Activated CD4-positive, alpha-beta memory T cell treated with anti-CD3 and anti-CD28 coated beads, Interleukin-2, amount 10 ng/mL, durations not matched to agents 7 days and 5 days (primary cell): ENCODE results near the gene YBEY. TPM values are rescaled to one million over a fixed set of nuclear protein-coding genes. Genes with fewer than 3 reads are reported as not detected.
A peak's percentile ranks its signal among the peaks of the same experiment; 100 is the strongest.
"Not testable (repeated sequence)": the region's sequence is repeated elsewhere in the genome, so short reads cannot be mapped to it uniquely, and the experiment has no call there.

Experiments
- CTCF ChIA-PET: fragments of 350-600 bp; sonication (Branson Sonifier 250); formaldehyde crosslinking; loops from one replicate; lab custom pipeline; 2021; ENCODE audit warnings: antibody characterized with exemption, inconsistent platforms; lab: Charles Lee
- POLR2A ChIA-PET: fragments of 350-600 bp; sonication (Branson Sonifier 250); formaldehyde crosslinking; loops from one replicate; lab custom pipeline; 2021; ENCODE audit warnings: antibody characterized with exemption; lab: Charles Lee
- DNase-seq: peaks from one replicate; pipeline ENCODE4 v3.0.0-alpha.2; 2020
- H3K27ac Mint-ChIP-seq: one replicate; pipeline ENCODE4 v1.8.0; 2021; ENCODE audit warnings: mild to moderate bottlenecking, mixed read lengths
- H3K27me3 Mint-ChIP-seq: one replicate; pipeline ENCODE4 v1.8.0; 2021; ENCODE audit warnings: mixed read lengths
- H3K36me3 Mint-ChIP-seq: one replicate; pipeline ENCODE4 v1.8.0; 2021; ENCODE audit warnings: low read depth, mixed read lengths
- H3K4me1 Mint-ChIP-seq: one replicate; pipeline ENCODE4 v1.8.0; 2021; ENCODE audit warnings: mixed read lengths
- H3K4me3 Mint-ChIP-seq: one replicate; pipeline ENCODE4 v1.8.0; 2021; ENCODE audit warnings: mild to moderate bottlenecking, mixed read lengths
- H3K9me3 Mint-ChIP-seq: one replicate; pipeline ENCODE4 v1.8.0; 2021; ENCODE audit warnings: mixed read lengths
- total RNA-seq, 2 experiments: library from RNA; stranded (reverse); gene quantifications; one replicate each; pipeline ENCODE4 v1.2.3, GENCODE V29; 2021

YBEY gene
- total RNA-seq, result 10 to 100 TPM; 10.8 to 12.1 TPM

GRCh38 chr21:46285761-46286647 is at the start of gene YBEY:
Gene YBEY (plus strand): TSS chr21:46286342. CDS start chr21:46286914, 572 bp downstream.
- ChIA-PET CTCF (interaction anchor here (0.7 to 2.4 kb wide), 6 partner anchors 32 to 312 kb away, joined by 3 to 13 read pairs (median 5); a partner anchor contains a TSS), POLR2A (interaction anchor here (1.0 to 3.3 kb wide), 12 partner anchors 11 to 210 kb away, joined by 3 to 37 read pairs (median 5); partner anchors contain the start of gene C21orf58)
- peaks cover 61% of the 10 kb centered on the region for H3K4me1 Mint-ChIP-seq
- H3K9me3 Mint-ChIP-seq, result no peaks in the 10 kb centered on the region
- peaks cover 50% of the 10 kb centered on the region for H3K36me3 Mint-ChIP-seq
- H3K27ac Mint-ChIP-seq, result peak within 1 kb of the TSS; percentile 96
- DNase-seq, result peak; percentile 91
- H3K4me3 Mint-ChIP-seq, result peak within 1 kb of the TSS; percentile 97
- H3K27me3 Mint-ChIP-seq, result no peaks in the 10 kb centered on the region

GRCh38 chr21:46237474-46237873 is 48.7 kb upstream of the YBEY start:
- no peak overlapping the region for H3K4me3 Mint-ChIP-seq
- H3K9me3 Mint-ChIP-seq, result no peaks in the 10 kb centered on the region
- no peak for DNase-seq
- H3K36me3 Mint-ChIP-seq, result peaks cover 77% of the 10 kb centered on the region
- POLR2A ChIA-PET, result no interaction called here
- CTCF ChIA-PET, result interaction anchor here (1.1 kb wide), 1 partner anchor 16 kb away, joined by 3 read pairs; no protein-coding TSS in a partner anchor
- H3K27me3 Mint-ChIP-seq, result no peaks in the 10 kb centered on the region
- H3K4me1 Mint-ChIP-seq, result peaks cover 21% of the 10 kb centered on the region
- H3K27ac Mint-ChIP-seq, result no peak overlapping the region

- no peak overlapping the region for H3K27ac Mint-ChIP-seq
These were observed 46.3 kb upstream of the YBEY start for GRCh38 chr21:46239817-46240325.

GRCh38 chr21:46241577-46241976 is 44.6 kb upstream of the YBEY start:
- H3K27me3 Mint-ChIP-seq, DNase-seq, H3K9me3 Mint-ChIP-seq, H3K4me3 Mint-ChIP-seq, H3K4me1 Mint-ChIP-seq, H3K27ac Mint-ChIP-seq: not testable (repeated sequence)
- POLR2A ChIA-PET, result interaction anchor here (1.9 kb wide), 1 partner anchor 12 kb away, joined by 5 read pairs; no protein-coding TSS in a partner anchor
- CTCF ChIA-PET, result interaction anchor here (1.5 to 1.9 kb wide), 2 partner anchors 10 to 98 kb away, joined by 4 read pairs; no protein-coding TSS in a partner anchor
- H3K36me3 Mint-ChIP-seq, result peaks cover 65% of the 10 kb centered on the region

More at GRCh38 chr21:46239817-46240325, 46.3 kb upstream of the YBEY start:
- ChIA-PET CTCF (interaction anchor here (1.5 to 1.9 kb wide), 3 partner anchors 8 to 96 kb away, joined by 3 to 4 read pairs (median 4); no protein-coding TSS in a partner anchor), POLR2A (no interaction called here)
- Mint-ChIP-seq H3K4me1 (peaks cover 5% of the 10 kb centered on the region), H3K9me3 (no peaks in the 10 kb centered on the region), H3K27me3 (no peaks in the 10 kb centered on the region), H3K36me3 (peaks cover 73% of the 10 kb centered on the region), H3K4me3 (no peak overlapping the region)
- DNase-seq, result no peak

GRCh38 chr21:46243325-46243724 is 42.8 kb upstream of the YBEY start:
- H3K4me3 Mint-ChIP-seq, result no peak overlapping the region
- ChIA-PET CTCF (interaction anchor here (1.3 kb wide), 1 partner anchor 11 kb away, joined by 3 read pairs; no protein-coding TSS in a partner anchor), POLR2A (interaction anchor here (1.1 to 1.9 kb wide), 2 partner anchors 9 to 10 kb away, joined by 3 to 5 read pairs; no protein-coding TSS in a partner anchor)
- H3K27me3 Mint-ChIP-seq, result no peaks in the 10 kb centered on the region
- peaks cover 68% of the 10 kb centered on the region for H3K36me3 Mint-ChIP-seq
- H3K27ac Mint-ChIP-seq, result no peak overlapping the region
- no peak for DNase-seq
- H3K9me3 Mint-ChIP-seq, result no peaks in the 10 kb centered on the region
- H3K4me1 Mint-ChIP-seq, result peaks cover 5% of the 10 kb centered on the region

- Mint-ChIP-seq H3K4me1 (peaks cover 5% of the 10 kb centered on the region), H3K36me3 (peaks cover 68% of the 10 kb centered on the region), H3K9me3 (no peaks in the 10 kb centered on the region), H3K4me3 (no peak overlapping the region), H3K27ac (no peak overlapping the region), H3K27me3 (no peaks in the 10 kb centered on the region)
- ChIA-PET CTCF (interaction anchor here (1.3 kb wide), 1 partner anchor 10 kb away, joined by 3 read pairs; no protein-coding TSS in a partner anchor), POLR2A (interaction anchor here (0.9 to 1.0 kb wide), 2 partner anchors 10 kb away, joined by 3 to 4 read pairs; no protein-coding TSS in a partner anchor)
- DNase-seq, result no peak
These were observed 42.2 kb upstream of the YBEY start for GRCh38 chr21:46243960-46244361.

GRCh38 chr21:46244602-46245001 is 41.5 kb upstream of the YBEY start:
- H3K27ac Mint-ChIP-seq, result no peak overlapping the region
- no peak for DNase-seq
- H3K9me3 Mint-ChIP-seq, result no peaks in the 10 kb centered on the region
- no peak overlapping the region for H3K4me3 Mint-ChIP-seq
- H3K36me3 Mint-ChIP-seq, result peaks cover 67% of the 10 kb centered on the region
- ChIA-PET POLR2A (interaction anchor here (0.9 to 1.0 kb wide), 2 partner anchors 10 kb away, joined by 3 to 4 read pairs; no protein-coding TSS in a partner anchor), CTCF (no interaction called here)
- peaks cover 5% of the 10 kb centered on the region for H3K4me1 Mint-ChIP-seq
- H3K27me3 Mint-ChIP-seq, result no peaks in the 10 kb centered on the region

GRCh38 chr21:46245213-46245915 is 40.8 kb upstream of the YBEY start:
- no peak for DNase-seq
- CTCF ChIA-PET, result no interaction called here
- Mint-ChIP-seq H3K4me3 (no peak overlapping the region), H3K27me3 (no peaks in the 10 kb centered on the region), H3K4me1 (peaks cover 12% of the 10 kb centered on the region), H3K9me3 (no peaks in the 10 kb centered on the region), H3K36me3 (peaks cover 69% of the 10 kb centered on the region), H3K27ac (no peak overlapping the region)
- POLR2A ChIA-PET, result no interaction called here

GRCh38 chr21:46246345-46246744 is 39.8 kb upstream of the YBEY start:
- CTCF ChIA-PET, result no interaction called here
- peaks cover 20% of the 10 kb centered on the region for H3K4me1 Mint-ChIP-seq
- no peak overlapping the region for H3K4me3 Mint-ChIP-seq
- DNase-seq, result no peak
- H3K9me3 Mint-ChIP-seq, result no peaks in the 10 kb centered on the region
- H3K27ac Mint-ChIP-seq, result no peak overlapping the region
- peaks cover 71% of the 10 kb centered on the region for H3K36me3 Mint-ChIP-seq
- H3K27me3 Mint-ChIP-seq, result no peaks in the 10 kb centered on the region
- POLR2A ChIA-PET, result no interaction called here

GRCh38 chr21:46247699-46248421 is 38.3 kb upstream of the YBEY start:
- Mint-ChIP-seq H3K9me3 (no peaks in the 10 kb centered on the region), H3K27ac (no peak overlapping the region), H3K4me3 (no peak overlapping the region), H3K4me1 (peaks cover 23% of the 10 kb centered on the region), H3K36me3 (peaks cover 69% of the 10 kb centered on the region), H3K27me3 (no peaks in the 10 kb centered on the region)
- ChIA-PET POLR2A (interaction anchor here (1.3 kb wide), 1 partner anchor 13 kb away, joined by 4 read pairs; no protein-coding TSS in a partner anchor), CTCF (no interaction called here)
- no peak for DNase-seq

GRCh38 chr21:46248422-46248782 is 37.7 kb upstream of the YBEY start:
- H3K27ac Mint-ChIP-seq, result no peak overlapping the region
- CTCF ChIA-PET, result no interaction called here

GRCh38 chr21:46248827-46249226 is 37.3 kb upstream of the YBEY start:
- no peak overlapping the region for H3K4me3 Mint-ChIP-seq
- H3K9me3 Mint-ChIP-seq, result no peaks in the 10 kb centered on the region
- H3K36me3 Mint-ChIP-seq, result peaks cover 68% of the 10 kb centered on the region
- ChIA-PET CTCF (no interaction called here), POLR2A (interaction anchor here (1.3 kb wide), 1 partner anchor 12 kb away, joined by 4 read pairs; no protein-coding TSS in a partner anchor)
- H3K27ac Mint-ChIP-seq, result no peak overlapping the region
- no peaks in the 10 kb centered on the region for H3K27me3 Mint-ChIP-seq
- peaks cover 25% of the 10 kb centered on the region for H3K4me1 Mint-ChIP-seq
- DNase-seq, result no peak

More at GRCh38 chr21:46248422-46248782, 37.7 kb upstream of the YBEY start:
- POLR2A ChIA-PET, result interaction anchor here (1.3 kb wide), 1 partner anchor 13 kb away, joined by 4 read pairs; no protein-coding TSS in a partner anchor
- no peaks in the 10 kb centered on the region for H3K9me3 Mint-ChIP-seq
- no peak overlapping the region for H3K4me3 Mint-ChIP-seq
- peaks cover 68% of the 10 kb centered on the region for H3K36me3 Mint-ChIP-seq
- peaks cover 22% of the 10 kb centered on the region for H3K4me1 Mint-ChIP-seq
- H3K27me3 Mint-ChIP-seq, result no peaks in the 10 kb centered on the region
- no peak for DNase-seq
